Tibial nerve (tissue), 3 donors: ENCODE data around the gene PMCH.

Source experiments
- CTCF ChIP-seq, 5 experiments: fragments of 200-600 bp in 3 of 5; fragments of 450-650 bp in 2 of 5; sonication (generic) in 3 of 5; IDR thresholded peaks; one replicate each; pipeline ENCODE4 v1.5.1; 2016 to 2019; ENCODE audit warnings: antibody characterized with exemption in 5 of 5, mild to moderate bottlenecking in 3 of 5, moderate library complexity in 2 of 5
- POLR2A ChIP-seq, 2 donors: fragments of 450-650 bp; IDR thresholded peaks; one replicate each; pipeline ENCODE4 v1.6.1; 2017; ENCODE audit warnings: antibody characterized with exemption in 2 of 2, mild to moderate bottlenecking in 2 of 2, moderate library complexity in 2 of 2

DNA sequence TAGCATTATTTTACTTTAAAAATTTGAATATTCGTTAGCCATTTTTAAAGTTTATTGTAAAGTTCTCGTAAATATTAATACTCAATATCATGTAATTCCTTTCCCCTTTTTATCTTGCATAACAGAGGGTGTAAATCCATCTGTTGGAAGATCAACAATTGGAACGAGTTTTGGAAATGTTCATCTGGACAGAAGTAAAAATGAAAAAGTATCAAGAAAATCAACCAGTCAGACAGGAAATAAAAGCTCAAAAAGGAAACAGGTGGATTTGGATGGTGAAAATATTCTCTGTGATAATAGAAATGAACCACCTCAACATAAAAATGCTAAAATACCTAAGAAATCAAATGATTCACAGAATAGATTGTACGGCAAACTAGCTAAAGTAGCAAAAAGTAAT lies 1.8 kb downstream of the PMCH start:
- no peak for TF ChIP-seq POLR2A (IDR thresholded peaks at IDR 0.05)
- no peak for TF ChIP-seq CTCF (IDR thresholded peaks at IDR 0.05)
